Measurements from ENCODE around the gene OPRL1.

Gene OPRL1

DNA sequence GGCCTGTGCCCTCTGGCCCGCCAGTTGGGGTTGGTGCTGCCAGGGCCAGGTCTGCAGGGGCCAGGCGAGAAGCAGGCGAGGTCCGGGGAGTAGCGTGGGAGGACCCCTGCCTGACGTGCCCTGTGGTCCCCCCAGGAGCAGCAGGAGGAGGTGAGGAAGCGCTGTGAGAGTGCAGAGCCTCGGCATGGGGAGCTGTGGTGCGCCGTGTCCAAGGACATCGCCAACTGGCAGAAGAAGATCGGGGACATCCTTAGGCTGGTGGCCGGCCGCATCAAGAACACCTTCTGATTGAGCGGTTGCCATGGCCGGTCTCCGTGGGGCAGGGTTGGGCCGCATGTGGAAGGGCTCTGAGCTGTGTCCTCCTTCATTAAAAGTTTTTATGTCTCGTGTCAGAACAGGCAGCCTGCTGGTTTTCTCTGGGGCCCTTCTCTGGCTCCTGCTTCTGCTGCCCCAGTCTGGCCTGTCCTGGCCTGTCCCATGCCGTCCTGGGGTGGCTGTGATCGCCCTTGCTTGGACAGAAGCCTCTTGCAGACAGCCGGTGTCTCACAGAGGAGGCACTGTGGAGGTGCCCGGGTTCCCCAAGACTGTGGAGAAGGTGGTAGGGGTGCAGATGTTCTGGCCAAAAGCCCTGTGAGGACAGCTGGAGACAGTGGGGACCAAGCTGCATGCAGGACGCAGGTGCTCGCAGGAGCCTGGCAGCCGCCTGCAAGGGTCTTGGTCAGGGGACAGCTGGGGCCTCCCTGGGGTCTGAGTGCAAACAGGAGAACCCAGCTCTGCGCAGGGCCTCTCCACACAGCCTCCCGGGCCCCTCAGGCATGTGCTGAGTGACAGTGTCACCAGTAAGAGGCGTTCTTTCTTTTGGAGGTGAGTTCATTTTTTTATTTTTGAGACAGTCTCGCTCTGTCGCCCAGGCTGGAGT is 46.9 kb upstream of the OPRL1 start:
- Histone ChIP-seq H3K27me3 (ENCODE audit: insufficient read depth, low read length) (no peaks in the 10 kb centered on the region), H4K20me1 (ENCODE audit: insufficient read depth, low read length) (no peaks in the 10 kb centered on the region), H3K9ac (ENCODE audit: low read length) (no peak overlapping the region), H3K79me2 (ENCODE audit: insufficient read depth, low read length) (no peaks in the 10 kb centered on the region), H3K4me3 (ENCODE audit: low read depth, low read length, poor library complexity, severe bottlenecking) (no peak overlapping the region), H3K4me1 (ENCODE audit: insufficient read depth, low read length, severe bottlenecking) (peaks cover 4% of the 10 kb centered on the region), H2AFZ (ENCODE audit: low read length) (no peak overlapping the region), H3F3A (ENCODE audit: insufficient read depth, low read length) (no peaks in the 10 kb centered on the region), H3K36me3 (ENCODE audit: insufficient read depth, low read length) (peaks cover 37% of the 10 kb centered on the region), H3K27ac (ENCODE audit: low read depth, low read length, poor library complexity, severe bottlenecking) (no peak overlapping the region), H3K9me3 (ENCODE audit: low read length) (no peaks in the 10 kb centered on the region), H3K9me2 (ENCODE audit: low read depth, low read length) (no peaks in the 10 kb centered on the region), H3K4me2 (ENCODE audit: low read length) (no peak overlapping the region)
- no peak for TF ChIP-seq EZH2 (IDR thresholded peaks at IDR 0.05; ENCODE audit: borderline replicate concordance, low read length)
- TF ChIP-seq, protein P1, sequence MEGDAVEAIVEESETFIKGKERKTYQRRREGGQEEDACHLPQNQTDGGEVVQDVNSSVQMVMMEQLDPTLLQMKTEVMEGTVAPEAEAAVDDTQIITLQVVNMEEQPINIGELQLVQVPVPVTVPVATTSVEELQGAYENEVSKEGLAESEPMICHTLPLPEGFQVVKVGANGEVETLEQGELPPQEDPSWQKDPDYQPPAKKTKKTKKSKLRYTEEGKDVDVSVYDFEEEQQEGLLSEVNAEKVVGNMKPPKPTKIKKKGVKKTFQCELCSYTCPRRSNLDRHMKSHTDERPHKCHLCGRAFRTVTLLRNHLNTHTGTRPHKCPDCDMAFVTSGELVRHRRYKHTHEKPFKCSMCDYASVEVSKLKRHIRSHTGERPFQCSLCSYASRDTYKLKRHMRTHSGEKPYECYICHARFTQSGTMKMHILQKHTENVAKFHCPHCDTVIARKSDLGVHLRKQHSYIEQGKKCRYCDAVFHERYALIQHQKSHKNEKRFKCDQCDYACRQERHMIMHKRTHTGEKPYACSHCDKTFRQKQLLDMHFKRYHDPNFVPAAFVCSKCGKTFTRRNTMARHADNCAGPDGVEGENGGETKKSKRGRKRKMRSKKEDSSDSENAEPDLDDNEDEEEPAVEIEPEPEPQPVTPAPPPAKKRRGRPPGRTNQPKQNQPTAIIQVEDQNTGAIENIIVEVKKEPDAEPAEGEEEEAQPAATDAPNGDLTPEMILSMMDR (IDR thresholded peaks at IDR 0.05; ENCODE audit: low read length) = no peak

DNA sequence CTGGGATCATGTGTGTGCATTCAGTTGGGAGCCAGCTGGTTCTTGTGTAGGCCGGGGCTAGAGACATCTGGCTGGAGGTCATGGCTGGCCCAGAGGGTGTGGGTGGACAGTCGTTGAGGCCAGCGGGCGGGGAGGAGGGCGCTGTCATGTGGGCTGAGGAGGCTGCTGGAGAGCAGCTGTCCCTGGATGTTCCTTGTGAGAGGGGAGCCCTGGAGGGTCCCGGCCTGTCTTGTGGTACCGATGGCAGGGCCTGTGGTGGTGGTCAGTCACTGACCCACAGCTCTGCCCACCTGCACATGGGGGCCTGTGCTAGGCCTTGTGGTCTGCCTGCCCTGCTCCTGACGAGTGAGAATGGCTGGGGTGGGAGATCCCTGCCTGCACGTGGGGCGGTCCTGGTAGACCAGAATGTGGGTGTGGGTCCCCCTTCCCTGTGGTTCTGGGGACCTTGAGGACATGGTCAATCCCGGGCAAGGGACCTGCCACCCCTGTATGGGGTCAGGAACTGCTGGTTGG is 45.8 kb upstream of the OPRL1 start:
- no peak overlapping the region for H2AFZ ChIP-seq (ENCODE audit: low read length)
- H3F3A ChIP-seq (ENCODE audit: insufficient read depth, low read length) = no peaks in the 10 kb centered on the region
- H3K9ac ChIP-seq (ENCODE audit: low read length) = no peak overlapping the region
- H3K4me2 ChIP-seq (ENCODE audit: low read length) = no peak overlapping the region
- no peak for TF ChIP-seq EZH2 (IDR thresholded peaks at IDR 0.05; ENCODE audit: borderline replicate concordance, low read length)
- no peaks in the 10 kb centered on the region for H4K20me1 ChIP-seq (ENCODE audit: insufficient read depth, low read length)
- peaks cover 34% of the 10 kb centered on the region for H3K36me3 ChIP-seq (ENCODE audit: insufficient read depth, low read length)
- peaks cover 12% of the 10 kb centered on the region for H3K4me1 ChIP-seq (ENCODE audit: insufficient read depth, low read length, severe bottlenecking)
- H3K9me3 ChIP-seq (ENCODE audit: low read length) = no peaks in the 10 kb centered on the region
- H3K27ac ChIP-seq (ENCODE audit: low read depth, low read length, poor library complexity, severe bottlenecking) = no peak overlapping the region
- no peaks in the 10 kb centered on the region for H3K27me3 ChIP-seq (ENCODE audit: insufficient read depth, low read length)
- H3K4me3 ChIP-seq (ENCODE audit: low read depth, low read length, poor library complexity, severe bottlenecking) = no peak overlapping the region
- no peaks in the 10 kb centered on the region for H3K79me2 ChIP-seq (ENCODE audit: insufficient read depth, low read length)
- H3K9me2 ChIP-seq (ENCODE audit: low read depth, low read length) = no peaks in the 10 kb centered on the region

DNA sequence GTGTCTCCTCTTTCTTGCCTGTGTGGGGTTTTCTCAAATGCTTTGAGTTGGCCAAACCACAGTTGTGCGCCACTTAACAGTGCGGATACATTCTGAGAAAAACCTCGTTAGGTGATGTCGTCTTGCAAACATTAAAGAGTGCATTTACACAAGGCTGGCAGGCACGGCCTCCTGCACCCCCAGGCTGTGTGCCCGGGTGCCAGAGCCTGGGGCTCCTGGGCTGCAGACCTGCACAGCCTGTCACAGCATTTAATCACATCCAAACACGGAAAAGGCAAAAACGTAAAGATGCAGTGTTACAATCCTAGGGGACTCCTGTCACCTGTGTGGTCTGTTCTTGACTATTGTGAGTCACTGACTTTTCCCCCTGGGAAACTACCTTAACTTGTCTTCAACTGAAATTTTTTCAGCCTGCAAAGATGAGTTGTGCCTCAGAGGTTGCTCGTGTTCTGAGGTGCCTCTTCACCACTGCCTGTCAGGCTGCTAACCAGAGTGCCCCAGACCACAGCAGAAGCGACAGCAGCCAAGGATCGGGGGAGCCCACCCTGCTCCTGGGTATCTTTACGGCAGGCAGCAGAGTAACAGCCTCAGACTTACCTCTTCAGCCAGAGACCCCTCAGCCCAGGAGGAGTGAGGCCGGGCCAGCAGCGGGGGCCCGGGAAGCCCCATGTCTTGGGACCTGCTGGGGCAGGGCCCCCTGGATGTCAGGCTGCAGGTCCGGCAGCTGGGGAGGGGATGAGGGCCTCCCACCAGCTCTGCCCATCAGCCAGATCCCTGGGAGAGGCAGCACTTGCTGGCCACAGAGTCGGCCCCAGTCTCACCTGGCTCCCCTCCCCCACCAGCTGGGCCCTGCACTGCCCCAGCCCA is 44.6 kb upstream of the OPRL1 start:
- Histone ChIP-seq H2AFZ (ENCODE audit: low read length) (no peak overlapping the region), H3K9ac (ENCODE audit: low read length) (no peak overlapping the region), H3K4me2 (ENCODE audit: low read length) (no peak overlapping the region), H3K4me1 (ENCODE audit: insufficient read depth, low read length, severe bottlenecking) (peaks cover 12% of the 10 kb centered on the region), H3K27ac (ENCODE audit: low read depth, low read length, poor library complexity, severe bottlenecking) (no peak overlapping the region), H3K36me3 (ENCODE audit: insufficient read depth, low read length) (peaks cover 25% of the 10 kb centered on the region), H3K79me2 (ENCODE audit: insufficient read depth, low read length) (no peaks in the 10 kb centered on the region), H3K9me2 (ENCODE audit: low read depth, low read length) (no peaks in the 10 kb centered on the region), H3K4me3 (ENCODE audit: low read depth, low read length, poor library complexity, severe bottlenecking) (no peak overlapping the region), H3K27me3 (ENCODE audit: insufficient read depth, low read length) (no peaks in the 10 kb centered on the region), H3K9me3 (ENCODE audit: low read length) (no peaks in the 10 kb centered on the region), H4K20me1 (ENCODE audit: insufficient read depth, low read length) (no peaks in the 10 kb centered on the region), H3F3A (ENCODE audit: insufficient read depth, low read length) (no peaks in the 10 kb centered on the region)
- TF ChIP-seq EZH2 (IDR thresholded peaks at IDR 0.05; ENCODE audit: borderline replicate concordance, low read length) = no peak
- TF ChIP-seq, protein P1 (IDR thresholded peaks at IDR 0.05; ENCODE audit: low read length) = no peak
